ENCODE measurements around the gene ZFHX3.

DNA sequence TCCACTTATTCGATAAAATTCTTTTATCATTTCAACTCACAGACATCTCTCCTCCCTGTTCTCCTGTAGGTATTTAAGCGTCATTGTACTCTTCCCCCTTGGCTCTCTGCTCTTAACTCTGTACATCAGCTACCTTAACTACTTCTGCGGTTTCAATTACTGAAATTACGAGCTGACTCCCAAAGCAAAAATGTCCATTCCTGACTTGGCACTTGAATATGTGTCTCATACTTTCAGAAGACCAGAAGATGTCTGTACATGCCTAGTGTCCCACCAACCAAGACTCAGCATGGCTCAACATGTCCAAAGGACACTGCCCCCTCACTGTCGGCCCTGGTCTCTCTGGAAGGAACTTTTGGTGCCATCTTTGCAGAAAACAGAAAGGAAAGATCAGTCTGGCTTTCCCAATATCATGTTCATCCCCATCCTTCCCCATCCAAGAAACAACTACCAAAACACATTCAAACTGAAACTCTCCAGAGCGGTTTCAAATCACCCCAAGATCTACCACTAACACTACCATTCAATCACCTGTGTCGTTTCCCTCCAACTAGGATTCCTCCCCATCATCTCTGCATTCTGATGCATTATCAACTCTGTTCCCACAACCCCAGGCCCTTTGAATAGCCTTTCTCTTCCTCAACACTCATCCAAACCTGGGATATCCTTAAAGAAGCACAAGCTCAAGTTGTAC lies 74.9 kb downstream of the ZFHX3 start:
- TF ChIP-seq, protein P1, sequence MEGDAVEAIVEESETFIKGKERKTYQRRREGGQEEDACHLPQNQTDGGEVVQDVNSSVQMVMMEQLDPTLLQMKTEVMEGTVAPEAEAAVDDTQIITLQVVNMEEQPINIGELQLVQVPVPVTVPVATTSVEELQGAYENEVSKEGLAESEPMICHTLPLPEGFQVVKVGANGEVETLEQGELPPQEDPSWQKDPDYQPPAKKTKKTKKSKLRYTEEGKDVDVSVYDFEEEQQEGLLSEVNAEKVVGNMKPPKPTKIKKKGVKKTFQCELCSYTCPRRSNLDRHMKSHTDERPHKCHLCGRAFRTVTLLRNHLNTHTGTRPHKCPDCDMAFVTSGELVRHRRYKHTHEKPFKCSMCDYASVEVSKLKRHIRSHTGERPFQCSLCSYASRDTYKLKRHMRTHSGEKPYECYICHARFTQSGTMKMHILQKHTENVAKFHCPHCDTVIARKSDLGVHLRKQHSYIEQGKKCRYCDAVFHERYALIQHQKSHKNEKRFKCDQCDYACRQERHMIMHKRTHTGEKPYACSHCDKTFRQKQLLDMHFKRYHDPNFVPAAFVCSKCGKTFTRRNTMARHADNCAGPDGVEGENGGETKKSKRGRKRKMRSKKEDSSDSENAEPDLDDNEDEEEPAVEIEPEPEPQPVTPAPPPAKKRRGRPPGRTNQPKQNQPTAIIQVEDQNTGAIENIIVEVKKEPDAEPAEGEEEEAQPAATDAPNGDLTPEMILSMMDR (conservative IDR thresholded peaks at IDR 0.05) = no peak
- TF ChIP-seq ZFX (IDR thresholded peaks at IDR 0.05) = no peak

Measured in C4-2B (cell line).